Measurements from ENCODE around the gene MAPKAP1.

The MAPKAP1 gene

DNA sequence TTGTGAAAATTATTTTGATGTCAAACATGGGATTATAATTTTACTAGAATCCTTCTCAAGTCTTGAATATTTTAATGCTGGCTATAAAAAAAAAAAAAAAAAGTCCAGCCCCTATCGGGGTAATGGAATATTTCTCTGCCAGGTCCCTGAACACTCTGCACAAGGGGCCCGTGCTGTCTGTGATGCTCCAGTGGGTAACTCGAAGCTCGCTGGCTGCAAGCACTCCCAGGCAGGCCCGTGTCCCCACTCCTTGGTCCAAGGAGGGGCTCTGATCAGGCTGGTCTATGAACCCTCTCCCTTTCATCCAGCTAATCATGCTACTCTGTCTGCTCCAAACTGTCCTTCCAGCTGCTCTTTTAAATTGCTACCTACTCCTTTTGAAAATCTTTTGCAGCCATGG is 264.6 kb downstream of the MAPKAP1 start:
- no peak for DNase-seq

DNA sequence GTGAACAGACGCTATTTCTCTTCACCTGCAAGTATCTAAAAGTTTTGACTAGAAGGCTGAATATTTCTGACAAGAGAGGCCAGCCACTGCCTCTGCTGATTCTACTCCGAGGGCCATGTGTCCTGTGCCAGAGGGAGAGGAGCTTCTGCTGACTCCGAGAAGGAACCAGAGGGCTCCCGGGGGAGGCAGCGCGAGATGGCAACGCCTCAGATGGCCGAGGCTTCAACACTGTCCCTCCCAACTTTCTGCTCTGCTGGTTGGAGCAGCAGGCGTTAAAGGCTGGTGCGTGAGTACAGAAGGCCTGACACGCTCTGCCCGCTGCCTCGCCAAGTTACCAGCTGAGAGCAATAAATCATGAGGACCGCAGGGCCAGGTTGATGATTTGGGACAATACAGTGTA is 266.6 kb downstream of the MAPKAP1 start:
- no peak for DNase-seq

DNA sequence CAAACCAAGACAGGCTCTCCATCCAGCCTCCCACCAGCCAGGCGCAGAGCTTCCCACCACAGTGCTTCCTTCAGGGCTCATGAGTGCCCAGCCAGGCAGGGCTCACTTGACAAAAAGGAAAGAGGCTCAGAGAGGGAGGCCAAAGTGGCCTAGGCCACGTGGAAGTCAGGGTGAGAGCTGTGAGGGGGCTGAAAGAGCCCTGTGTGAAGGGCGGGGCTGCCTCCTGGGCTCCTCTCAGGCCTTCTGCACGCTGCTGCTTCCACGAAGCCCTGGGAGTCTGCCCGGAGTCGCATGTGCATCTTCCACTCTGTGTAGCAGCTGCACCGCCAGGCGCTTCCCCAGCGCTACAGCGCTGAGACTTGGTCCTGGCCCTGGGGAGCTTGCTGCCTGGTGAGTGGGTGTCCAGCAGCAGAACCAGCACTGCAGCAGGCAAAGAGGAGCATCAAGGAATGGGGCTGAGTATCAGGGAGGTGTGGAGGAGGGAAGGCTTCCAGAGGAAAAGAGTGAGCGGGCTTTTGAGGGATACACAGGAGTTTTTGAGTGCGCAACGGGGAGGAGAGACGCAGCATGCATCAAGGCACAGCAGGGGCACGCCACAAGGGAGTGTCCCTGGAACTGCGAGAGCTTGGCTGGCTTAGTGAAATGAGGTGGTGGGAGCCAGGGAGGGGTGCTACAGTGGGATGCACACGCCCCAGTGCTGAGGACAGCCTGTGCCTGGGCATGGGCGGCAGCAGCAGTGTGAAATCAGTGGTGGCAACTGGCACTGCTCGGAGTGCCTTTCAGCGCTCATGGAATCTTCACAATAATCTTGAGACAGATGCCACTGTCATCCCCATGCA is 267.4 kb downstream of the MAPKAP1 start:
- no peak for DNase-seq

DNA sequence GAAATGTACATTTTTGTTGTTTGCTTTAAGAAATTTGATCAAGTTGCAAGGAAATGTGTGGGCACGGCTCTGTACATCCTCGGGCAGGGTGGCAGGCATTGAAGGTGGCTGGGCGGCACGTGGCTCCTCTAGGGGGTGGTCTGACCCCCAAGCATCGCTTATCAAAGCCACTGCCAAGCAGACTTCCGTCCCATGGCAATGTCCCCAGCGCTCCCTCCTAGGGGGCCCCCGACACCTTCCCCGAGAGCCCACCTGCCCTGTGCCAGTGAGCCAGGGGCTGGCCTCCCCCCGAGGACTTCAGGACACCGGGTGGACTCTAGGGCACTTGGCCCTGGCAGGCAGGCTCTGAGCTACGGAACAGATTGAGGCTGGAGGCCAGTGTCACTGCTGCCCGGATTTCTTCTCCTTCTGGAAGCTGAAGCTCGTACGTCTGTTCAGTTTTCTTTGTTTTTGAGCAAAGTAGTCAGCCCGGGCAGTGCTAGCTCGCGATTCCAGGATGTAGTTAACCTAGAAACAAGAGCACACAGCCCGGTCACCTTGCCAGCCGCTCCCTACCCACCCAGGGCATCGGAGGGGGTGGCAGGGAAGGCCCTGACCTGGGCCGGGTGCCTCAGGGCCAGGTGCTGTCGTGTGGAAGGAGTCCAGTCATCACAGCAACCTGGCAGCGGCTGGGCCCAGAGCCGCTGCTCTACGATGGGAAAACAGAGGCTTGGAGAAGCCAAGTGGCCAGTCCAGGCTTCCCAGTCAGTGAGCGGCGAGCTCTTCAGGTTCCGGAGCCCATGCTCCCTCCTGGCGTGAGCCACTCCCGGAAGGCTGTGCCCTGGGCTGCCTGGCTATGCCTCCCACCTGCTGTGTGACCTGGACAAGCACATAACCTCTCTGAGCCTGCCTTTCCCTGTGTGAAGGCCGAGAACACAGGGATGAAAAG is 268.2 kb downstream of the MAPKAP1 start:
- DNase-seq = no peak

DNA sequence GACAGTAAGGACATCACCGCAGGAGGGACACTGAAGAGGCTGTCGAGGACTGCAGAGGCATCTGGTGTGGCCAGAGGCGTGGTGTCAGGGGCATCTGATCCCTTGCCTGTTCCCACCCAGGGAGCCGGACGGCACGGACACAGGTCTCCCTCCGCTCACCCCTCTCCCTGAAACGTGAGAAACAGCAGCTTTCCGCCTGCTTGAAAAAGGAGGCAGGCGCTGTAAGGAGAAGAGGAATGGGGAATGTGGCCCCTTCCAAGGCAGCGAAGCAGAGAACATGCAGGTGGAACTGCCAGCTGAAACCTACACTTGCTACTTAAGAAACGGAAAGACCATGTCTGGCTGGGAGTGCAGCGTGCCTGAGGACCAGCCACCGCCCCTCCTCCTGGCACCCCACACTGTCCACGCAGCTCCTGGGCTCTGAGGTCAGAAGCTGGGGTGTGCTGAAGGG is 269.2 kb downstream of the MAPKAP1 start:
- DNase-seq = no peak

DNA sequence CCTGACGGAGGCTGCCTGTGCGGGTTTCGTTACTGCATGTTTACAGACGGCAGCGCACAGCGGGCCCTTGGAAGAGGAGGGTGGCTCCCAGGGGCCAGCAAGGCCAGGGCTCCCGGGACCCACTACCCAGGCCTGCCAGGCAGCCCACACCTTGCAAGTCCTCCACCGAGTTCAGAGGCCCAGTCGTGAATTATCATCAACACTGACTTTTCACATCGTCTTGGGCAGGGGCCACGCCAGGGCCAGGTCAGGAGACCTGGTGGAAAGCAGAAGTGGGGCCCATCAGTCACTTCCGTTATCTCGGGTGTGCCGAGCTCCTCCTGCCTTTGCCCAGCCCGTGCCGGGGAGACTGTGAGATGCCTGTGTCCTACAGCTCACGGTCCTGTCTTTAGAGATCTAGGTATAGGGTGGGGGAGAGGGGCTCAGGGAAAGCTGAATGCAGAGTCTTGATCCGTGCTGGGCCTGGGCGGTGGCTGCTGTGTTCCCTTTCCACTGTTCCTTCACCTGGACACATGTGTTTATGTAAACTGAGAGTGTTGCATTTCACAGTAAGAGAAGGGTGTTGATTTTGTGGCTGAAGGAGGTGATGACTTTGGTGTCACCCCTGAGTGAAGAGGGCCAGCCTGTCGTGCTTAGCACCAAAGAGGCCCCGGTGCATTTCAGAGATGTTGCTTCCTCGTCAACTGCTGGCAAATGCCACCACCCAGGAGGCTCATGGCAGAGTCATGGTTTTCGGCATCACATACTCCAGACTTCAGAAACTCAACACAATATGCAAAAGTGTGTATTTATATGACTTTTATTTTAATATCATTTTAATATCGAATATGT is 270.2 kb downstream of the MAPKAP1 start:
- DNase-seq = no peak

DNA sequence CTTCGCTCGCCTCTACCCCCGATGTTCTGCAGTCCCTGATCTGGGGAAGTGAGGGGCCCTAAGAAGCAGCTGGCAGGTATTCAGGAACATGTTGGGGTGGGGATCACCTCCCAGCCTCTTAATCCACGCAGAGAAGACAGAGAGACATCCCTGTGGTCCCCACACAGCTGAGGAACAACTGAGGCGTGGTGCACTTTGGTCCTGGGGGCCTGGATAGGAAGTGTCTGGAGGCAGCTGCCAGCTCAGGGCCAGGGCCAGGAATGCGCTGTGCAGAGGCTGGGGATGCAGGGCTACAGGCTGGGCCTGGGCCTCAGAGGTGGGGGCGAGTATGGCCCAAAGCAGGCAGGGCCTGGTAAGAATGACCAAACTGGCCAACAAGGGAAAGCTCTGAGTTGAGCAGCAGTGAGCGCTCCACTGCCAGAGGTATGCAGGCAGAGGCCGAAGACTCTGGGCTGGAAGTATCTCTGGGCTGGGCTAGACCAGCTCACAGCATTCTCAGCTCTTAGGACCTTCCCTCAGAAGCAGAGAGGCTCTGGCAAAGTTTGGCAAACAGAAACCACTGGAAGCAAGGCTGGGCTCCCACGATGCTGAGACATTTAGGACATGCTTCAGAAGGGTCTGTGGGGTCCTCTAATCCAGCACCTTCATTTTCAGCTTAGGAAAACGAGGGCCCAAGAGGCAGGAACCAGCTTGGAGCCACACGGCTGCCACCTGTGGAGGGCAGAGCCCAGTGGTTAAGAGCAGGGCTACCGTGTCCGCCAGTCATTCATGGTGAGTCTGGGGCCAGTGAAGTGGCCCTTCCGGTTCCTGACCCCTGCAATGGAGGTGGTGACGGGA is 271.0 kb downstream of the MAPKAP1 start:
- no peak for DNase-seq

DNA sequence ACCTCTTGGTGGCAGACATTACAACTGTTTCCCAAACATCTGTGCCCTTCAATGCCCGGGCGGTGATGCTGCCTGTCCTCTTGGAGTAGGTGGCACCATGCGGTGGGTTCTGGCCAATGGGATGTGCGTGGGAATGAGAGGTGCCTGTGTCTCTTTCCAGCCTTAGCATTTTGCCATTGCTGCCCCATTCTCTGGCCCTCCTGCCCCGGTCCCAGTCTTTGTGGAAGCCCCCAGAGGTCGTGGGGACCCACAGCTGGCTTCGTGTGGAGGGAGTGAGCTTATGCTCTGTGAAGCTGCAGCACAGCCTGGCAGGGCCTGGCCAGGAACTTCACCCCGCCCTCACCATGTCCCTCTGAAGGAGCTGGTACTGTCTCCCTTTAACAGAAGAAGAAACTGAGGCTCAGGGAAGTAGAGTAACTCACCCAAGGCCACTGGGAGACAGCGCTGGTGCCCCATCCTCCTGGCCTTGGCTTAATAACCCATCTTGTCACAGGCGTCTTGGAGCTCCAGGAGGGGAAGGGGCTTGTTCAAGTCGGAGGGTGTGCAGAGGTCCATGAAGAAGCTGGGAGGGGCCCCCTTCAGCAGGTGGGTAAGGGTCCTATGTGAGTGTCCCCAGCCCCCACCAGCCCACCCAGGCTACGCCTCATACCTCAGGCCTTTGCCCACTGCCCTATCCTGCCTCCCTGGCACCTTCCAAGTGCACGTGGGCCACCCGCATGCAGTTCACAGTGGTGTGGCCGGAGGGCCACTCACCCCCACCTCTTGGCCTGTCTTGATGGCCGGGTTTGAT is 271.8 kb downstream of the MAPKAP1 start:
- no peak for DNase-seq

DNA sequence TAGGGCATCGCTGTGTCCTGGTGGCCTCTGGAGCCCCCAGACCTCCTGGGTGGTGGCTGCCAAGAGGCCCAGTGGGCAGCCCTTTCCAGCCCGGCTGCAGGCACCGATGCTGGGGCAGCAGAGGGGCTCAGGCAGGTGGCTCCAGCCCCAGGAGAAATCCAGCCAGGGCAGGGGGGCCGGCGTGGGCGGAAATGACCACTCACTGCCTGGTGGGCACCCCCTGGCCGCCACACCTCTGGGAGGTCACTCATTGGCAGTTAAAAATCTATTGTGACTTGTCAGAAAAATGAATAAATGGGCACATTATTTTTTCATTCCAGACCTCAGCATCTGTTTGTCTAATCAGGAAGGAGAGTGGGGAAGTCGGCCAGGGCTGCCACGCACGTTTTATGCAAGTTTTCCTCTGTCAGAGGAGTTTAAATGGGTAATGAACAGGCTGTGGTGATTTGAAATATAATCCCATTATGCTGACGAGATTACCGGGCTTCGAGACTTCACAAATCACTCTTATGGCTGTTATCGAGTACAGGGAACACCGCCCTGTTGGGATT is 273.5 kb downstream of the MAPKAP1 start:
- DNase-seq = no peak

DNA sequence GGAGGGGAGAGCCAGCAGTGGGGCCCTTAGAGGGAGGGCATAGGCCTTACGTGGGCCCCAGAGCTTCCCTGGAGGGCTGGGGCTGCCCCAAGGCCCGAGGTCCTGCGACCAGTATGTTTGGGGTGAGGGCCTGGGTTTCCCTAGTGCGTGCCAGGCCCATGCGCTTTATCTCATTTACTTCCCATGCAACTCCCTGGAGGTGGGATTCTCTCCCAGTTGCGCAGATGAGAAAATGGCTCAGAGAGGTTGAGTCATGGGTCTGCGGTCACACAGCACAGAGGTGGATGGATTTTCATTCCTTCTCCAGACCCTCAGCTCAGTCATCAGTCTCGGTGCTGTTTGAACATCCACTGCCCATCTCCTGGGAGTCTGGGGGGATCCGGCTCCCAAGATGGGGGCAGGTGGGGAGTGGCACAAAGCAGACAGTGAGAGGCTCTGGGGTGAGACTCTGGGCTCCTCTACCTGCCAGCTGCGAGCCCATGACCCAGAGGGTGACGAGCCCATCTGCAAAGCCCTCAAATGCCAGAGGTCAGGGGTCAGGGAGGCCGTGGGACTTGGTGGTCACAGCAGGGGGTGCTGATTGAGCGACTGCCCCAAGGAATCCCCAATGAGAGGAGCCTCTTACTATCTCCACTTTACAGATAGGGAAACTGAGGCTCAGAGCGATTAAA is 274.2 kb downstream of the MAPKAP1 start:
- no peak for DNase-seq

DNA sequence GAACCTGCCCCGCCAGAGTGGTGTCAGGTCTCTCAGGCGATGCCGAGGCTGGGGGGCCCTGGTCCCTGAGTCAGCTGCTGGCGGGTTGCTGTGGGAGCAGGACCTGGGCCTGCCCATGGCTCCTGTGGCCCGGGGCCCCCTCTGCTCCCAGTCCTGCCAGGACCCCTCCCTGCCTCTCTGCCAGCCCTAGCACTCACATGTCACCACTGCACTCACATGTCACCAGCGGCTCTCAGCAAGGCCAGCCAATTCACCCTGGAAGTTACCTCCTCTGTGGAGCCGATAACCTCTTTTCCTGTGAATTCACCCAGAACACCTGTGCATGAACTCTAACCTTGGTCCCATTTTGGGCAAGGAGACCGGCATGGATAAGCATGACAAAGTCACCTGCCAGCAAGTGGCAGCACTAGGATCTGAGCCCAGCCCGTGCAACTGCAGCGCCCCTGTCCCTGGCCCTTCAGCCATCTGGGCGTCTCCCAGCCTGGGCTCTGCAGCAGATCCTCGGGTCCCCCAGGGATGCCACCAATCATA is 275.2 kb downstream of the MAPKAP1 start:
- no peak for DNase-seq

DNA sequence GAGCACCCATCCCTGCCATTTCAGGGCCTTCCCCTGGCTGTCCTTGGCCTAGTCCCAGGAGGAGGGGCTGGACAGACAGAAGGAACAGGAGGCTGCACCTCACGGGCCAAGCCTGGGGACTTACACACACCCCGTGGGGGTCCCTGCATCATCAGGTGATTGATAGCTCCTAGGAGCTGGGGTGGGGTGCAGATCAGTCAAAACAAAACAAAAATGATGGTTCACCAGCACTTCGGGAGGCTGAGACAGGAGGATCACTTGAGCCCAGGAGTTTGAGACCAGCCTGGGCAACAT is 276.0 kb downstream of the MAPKAP1 start:
- DNase-seq = no peak

DNA sequence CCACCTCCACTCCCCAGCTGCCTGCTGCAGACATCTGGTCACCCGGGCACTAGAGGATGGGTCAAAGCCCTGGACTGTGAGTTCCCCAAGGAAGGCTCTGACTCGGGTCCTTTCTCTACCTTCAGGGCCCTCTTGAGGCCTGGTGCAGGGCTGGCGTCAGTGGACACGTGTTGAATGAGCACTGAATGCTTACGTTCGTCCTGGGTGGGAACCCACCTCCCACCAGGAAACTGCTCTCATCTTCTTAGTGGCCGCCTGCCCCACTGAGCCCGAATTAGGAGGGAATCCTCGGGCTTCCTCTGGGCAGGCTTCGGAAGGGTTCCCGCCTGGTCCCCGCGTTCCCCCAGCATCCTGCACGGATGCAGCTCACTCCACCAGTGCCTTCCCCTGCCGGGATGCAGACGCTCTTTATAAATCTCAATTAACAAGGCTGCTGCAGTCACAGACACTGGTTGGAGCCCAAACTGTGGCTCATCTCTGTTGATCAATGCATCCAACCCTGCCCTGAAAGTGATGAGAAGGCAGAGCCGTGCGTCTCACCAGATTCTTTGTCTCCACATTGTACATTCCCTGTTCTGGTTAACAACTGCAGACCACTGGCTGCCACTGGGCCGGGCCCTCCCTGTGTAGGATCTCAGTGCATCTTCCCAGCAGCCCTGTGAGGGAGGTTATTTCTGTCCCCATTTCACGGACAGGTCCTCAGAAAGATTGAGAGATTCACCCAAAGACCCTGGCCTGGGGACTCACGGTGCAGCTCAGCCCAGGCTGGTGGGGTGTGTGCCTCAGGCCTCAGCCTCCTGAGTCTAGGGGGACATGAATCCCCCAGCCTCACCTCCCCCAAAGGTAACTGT is 276.6 kb downstream of the MAPKAP1 start:
- no peak for DNase-seq

DNA sequence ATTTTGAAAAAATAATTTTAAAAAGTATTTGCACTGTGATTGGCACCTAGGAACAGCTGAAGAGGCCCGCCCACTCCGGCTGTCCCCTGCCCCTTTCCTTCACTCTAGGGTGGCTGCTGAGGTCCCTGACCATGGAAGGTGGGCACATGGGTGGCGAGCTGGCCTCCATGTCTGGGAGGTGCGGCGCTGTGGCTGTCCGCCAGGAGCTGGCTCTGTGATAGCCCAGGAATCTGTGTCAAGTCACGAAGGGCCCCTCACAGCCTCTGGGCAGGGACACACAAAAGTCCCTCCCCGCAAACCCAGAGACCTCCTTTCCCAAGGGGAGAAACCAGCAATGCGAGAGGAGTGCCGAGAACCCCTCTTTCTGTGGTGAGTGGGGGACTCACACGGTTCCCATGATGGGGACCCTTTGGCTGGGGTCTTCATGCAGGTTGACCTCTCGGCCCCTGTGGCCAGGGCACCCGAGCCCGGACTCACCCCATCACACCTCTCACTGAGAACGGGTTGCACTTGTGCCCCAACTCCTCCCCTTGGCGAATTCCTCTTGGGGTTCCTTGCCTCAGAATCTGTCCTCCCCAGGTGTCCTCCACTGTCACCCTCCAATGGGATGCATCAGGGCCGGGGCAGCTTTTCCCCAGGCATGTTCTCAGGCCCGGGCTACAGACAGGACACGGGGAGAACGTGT is 277.4 kb downstream of the MAPKAP1 start:
- DNase-seq = no peak

DNA sequence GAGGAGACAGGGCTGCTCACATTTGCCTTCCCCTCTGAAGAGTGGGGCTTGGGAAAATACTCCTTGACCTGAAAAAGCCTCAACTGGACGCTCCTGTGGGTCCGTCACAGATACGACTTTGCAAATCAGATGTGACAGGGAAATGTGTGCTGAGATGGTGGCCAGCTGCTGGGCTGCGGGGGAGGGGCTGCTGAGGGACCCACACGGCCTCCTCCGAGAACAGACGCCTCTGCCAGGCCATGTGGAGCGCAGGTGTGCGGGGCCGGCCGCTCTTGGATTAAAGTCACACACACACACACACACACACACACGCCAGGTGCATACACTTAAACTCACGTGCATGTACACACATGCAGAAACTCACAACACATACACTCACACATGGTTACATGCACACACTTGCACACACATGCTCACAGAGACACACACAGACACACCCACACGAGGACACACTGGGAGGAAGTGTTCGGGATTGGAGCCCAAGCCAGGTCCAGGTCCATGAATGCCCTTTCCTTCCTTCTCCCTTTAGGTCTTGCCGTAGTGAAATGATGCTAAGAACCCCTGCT is 278.0 kb downstream of the MAPKAP1 start:
- no peak for DNase-seq

DNA sequence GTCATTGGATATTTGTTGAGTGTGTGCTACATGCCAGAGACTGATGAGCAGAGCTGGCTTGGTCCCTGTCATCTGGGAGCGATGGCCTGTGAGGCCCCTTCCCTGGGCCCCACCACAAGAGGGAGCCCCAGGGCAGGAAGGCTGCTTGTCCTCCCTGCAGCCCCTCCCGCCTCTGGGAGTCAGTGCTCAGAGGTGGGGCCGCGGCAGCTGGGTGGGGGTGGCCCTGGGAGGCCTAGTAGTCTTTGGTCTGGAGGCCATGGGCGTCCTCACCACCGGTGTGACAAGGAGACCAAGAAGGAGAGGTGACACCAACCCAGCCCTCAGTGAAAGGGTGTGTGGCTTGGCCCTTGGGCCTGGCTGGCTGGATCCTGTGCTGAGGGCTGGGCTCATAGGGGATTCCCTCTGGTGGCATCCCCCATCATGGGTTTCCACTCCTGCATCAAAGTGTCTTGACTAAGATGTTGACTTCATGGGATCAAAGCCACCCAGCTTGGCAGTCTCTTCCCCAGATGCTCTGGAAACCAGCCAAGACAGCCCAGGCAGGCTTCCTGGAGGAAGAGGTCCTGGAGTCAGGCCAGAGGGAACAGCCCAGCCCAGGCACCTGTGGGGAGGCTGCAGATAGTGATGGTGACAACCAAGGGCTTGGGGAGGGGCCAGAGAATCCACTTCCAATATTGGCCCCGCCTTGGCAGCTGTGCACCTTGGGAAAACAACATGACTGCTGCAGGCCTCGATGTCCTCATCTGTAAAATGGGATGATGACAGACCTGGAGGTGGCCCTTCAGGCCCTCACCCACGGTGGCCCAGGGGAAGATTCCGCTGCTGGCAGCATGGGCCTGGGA is 278.7 kb downstream of the MAPKAP1 start:
- DNase-seq = peak; percentile 27

DNA sequence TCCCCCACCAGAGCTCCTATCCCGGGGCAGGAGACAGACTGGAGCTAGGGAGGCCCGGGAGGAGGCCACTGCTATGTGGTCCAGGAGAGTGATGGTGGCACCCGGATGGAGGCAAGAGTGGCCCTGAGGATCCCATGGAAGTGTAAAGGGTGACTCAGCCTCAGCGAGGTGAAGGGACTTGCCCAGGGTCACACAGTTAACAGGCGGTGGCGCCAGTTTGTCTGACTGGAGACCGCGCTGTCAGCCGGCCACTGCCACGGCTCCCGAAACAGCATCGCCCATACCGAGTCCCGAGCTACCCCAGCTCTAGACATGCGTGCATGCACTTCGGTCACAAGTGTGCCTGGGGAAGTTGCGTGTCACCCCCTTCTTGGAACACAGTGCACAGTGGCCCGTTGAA is 279.5 kb downstream of the MAPKAP1 start:
- DNase-seq = no peak

Measured in suppressor macrophage treated with lipopolysaccharide for 4 hours (primary cell).